ACC112 (cell line): Measurements from ENCODE around the gene MOB4.
"Not testable (repeated sequence)": the region's sequence is repeated elsewhere in the genome, so short reads cannot be mapped to it uniquely, and the experiment has no call there.

ENCODE experiments used
- H2AFZ ChIP-seq: fragments of 200-600 bp; sonication (generic); one replicate; pipeline ENCODE4 v1.6.0; 2017; ENCODE audit warnings: antibody characterized with exemption, low read length; ENCODE audit not compliant: unreplicated experiment
- H3K27ac ChIP-seq: fragments of 200-600 bp; sonication (generic); 2 replicates; pipeline ENCODE4 v1.5.1; 2014; ENCODE audit warnings: low read depth, mild to moderate bottlenecking, antibody characterized with exemption, low read length, moderate library complexity
- H3K27me3 ChIP-seq: fragments of 200-600 bp; sonication (generic); 2 replicates; pipeline ENCODE4 v1.6.1; 2014; ENCODE audit warnings: mild to moderate bottlenecking, antibody characterized with exemption, low read length, moderate library complexity, mixed read lengths; ENCODE audit not compliant: insufficient read depth
- H3K36me3 ChIP-seq: fragments of 200-600 bp; sonication (generic); 2 replicates; pipeline ENCODE4 v1.6.1; 2016; ENCODE audit warnings: mild to moderate bottlenecking, antibody characterized with exemption, low read length, moderate library complexity, mixed read lengths; ENCODE audit not compliant: insufficient read depth
- H3K4me1 ChIP-seq: fragments of 200-600 bp; sonication (generic); one replicate; pipeline ENCODE4 v1.6.1; 2016; ENCODE audit warnings: low read length, mixed read lengths; ENCODE audit not compliant: insufficient read depth, unreplicated experiment, control insufficient read depth
- H3K4me3 ChIP-seq: fragments of 200-600 bp; sonication (generic); 2 replicates; pipeline ENCODE4 v1.5.1; 2014; ENCODE audit warnings: mild to moderate bottlenecking, low read depth, low read length
- H3K79me2 ChIP-seq: fragments of 200-600 bp; sonication (generic); one replicate; pipeline ENCODE4 v1.6.0; 2016; ENCODE audit warnings: low read length; ENCODE audit not compliant: control insufficient read depth, unreplicated experiment, insufficient read depth

Gene MOB4

DNA sequence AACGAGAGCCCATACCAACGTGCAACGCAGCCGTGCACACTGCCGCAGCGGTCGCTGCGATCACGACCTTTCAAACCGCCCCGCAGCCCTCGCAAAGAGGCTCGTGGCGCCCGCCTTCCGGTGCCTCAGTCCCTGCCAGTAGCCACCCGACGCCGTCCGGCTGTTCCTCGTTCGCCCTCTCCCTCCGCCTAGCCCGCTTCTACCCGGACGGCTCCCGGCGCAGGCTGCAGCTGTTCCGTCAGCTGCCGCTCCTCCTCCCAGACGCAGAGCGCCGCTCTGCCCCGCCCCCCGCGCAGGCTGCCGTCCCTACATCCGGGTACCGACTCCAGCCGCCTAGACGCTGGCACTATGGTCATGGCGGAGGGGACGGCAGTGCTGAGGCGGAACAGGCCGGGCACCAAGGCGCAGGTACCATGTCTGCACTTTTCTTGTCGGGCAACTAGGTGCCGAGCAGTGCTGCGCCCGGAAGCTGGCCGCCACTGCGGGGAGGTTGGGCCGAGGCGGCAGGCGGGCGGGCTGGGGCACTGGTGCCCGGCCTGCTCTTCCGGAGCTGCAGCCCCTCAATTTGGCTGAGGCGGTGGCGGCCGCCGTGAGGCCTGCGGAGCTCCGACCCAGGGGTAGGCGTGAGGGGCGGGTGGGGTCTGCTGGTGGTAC lies at the start of gene MOB4:
Gene MOB4, plus strand, starts transcription at position 328 of the 654 bp plus-strand sequence. Its CDS starts 21 bp downstream, at position 349.
- Histone ChIP-seq H2AFZ (peak within 1 kb of the TSS; percentile 93), H3K36me3 (no peaks in the 10 kb centered on the region), H3K27me3 (no peaks in the 10 kb centered on the region), H3K27ac (peak within 1 kb of the TSS; percentile 50), H3K4me3 (peak within 1 kb of the TSS; percentile 79), H3K79me2 (peaks cover 59% of the 10 kb centered on the region), H3K4me1 (peaks cover 18% of the 10 kb centered on the region)

DNA sequence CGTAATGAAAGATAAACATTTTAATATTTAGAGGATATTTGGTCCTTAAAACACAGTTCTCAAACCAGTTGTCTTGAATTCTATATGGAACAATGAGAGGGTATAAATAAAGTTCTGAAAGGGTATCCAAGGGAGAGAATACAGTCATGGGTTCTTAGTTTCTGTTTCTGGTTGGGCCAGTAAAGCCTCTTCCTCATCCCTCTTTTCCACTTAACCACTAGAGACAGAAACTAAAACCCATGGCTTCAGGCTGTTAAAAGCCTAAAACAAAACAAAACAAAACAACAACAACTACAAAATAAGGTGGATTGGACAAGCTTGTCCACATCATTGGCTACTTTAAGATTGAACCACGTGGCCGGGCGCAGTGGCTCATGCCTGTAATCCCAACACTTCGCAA lies 43.7 kb upstream of the MOB4 start:
- no peak overlapping the region for H2AFZ ChIP-seq
- peaks cover 38% of the 10 kb centered on the region for H3K36me3 ChIP-seq
- peaks cover 2% of the 10 kb centered on the region for H3K79me2 ChIP-seq
- no peak overlapping the region for H3K27ac ChIP-seq
- no peak overlapping the region for H3K4me3 ChIP-seq
- no peaks in the 10 kb centered on the region for H3K27me3 ChIP-seq
- no peaks in the 10 kb centered on the region for H3K4me1 ChIP-seq

DNA sequence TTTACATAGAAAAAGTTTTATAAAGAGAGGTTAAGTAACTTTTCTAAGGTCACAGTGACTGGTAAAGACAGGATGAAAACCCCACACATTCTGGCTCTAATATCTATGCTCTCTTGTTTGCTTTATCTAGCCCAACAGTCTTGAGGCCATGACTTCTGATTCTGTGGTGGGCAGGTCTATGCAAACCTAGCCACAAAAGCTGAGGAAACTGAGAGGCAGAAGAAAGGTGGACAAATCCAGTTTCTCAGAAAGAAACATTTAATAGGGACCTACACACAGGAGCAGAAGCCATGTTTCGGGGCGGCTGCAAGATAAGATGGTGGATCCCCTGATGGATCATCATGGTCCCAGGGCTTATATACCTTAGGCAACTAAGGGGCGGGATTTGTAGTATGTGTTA lies 38.1 kb upstream of the MOB4 start:
- Histone ChIP-seq H3K36me3 (peaks cover 28% of the 10 kb centered on the region), H3K27me3 (no peaks in the 10 kb centered on the region), H3K4me3 (no peak overlapping the region), H3K79me2 (no peaks in the 10 kb centered on the region), H3K4me1 (no peaks in the 10 kb centered on the region), H3K27ac (no peak overlapping the region), H2AFZ (no peak overlapping the region)

DNA sequence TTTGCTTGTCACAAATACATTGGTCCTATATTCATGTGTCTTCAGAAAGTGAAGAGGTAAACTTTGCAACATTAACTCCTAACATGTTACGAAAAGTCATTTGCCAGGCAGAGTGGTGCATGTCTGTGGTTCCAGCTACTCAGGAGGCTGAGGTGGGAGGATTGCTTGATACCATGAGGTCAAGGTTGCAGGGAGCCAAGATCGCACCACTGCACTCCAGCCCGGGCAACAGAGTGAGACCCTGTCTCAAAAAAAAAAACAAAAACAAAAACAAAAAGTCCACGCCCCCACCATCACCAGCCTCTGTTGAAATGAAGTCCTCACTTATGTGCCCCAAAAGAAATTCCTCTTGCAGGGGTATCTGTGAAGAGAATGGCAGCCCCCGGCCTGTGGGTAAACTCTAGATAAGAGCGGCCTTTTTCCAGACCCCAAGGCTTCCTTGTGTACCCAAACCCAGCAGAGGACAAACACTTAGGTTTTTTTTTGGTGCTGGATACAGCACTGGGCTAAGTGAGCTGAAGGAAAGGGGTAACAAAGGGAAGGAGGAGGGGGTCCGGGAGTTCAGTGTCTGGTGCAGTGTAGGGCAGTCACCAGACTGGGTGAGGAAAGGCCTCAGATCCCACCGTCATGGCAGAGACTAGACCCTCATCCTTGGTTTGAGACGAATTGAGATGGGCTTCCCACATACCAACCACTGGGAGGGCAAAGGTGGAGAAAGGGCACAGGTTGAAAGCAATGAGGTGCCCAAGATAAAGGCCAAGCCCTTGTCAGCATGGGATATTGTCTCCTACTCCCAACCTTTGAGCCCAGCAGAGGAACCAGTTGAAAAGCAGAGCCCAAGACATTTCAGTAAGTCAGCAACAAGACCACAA lies 35.5 kb upstream of the MOB4 start:
- no peaks in the 10 kb centered on the region for H3K79me2 ChIP-seq
- no peak overlapping the region for H3K4me3 ChIP-seq
- H2AFZ ChIP-seq = no peak overlapping the region
- H3K27me3 ChIP-seq = no peaks in the 10 kb centered on the region
- no peak overlapping the region for H3K27ac ChIP-seq
- peaks cover 24% of the 10 kb centered on the region for H3K36me3 ChIP-seq
- no peaks in the 10 kb centered on the region for H3K4me1 ChIP-seq

DNA sequence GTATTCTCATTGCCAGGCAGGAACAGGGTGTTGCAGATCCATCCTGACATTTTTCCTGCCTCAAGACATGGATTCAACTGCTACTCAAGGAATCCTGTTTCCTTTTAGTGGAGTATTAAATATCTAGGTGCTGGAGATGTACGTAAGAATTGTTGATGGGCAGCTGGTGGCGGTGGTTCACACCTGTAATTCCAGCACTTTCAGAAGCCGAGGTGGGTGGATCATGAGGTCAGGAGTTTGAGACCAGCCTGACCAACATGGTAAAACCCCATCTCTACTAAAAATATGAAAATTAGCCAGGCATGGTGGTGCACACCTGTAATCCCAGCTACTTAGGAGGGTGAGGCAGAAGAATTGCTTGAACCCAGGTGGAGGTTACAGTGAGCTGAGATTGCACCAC lies 31.6 kb upstream of the MOB4 start:
- not testable (repeated sequence) for H3K4me3 ChIP-seq

DNA sequence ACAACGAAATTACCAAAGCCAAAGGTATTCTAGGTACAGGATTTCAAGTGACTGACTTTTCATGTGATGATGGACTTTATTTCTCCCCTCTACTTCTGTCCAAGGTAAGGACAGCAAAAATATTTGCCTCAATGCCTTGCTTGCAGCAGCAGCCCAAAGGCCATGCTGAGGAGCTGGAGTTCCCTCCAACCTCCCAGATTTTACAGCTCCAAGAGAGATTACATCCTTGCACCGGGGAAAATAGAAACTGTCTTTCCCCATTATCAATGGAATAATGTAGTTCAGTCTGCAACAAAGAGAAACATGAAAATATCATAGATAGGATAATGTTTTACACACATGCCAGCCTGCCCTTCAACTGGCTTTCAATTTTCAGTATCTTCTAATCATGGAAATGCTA lies 29.7 kb upstream of the MOB4 start:
- Histone ChIP-seq H3K79me2 (no peaks in the 10 kb centered on the region), H3K4me1 (no peaks in the 10 kb centered on the region), H3K4me3 (no peak overlapping the region), H3K27ac (no peak overlapping the region), H2AFZ (no peak overlapping the region), H3K27me3 (no peaks in the 10 kb centered on the region), H3K36me3 (peaks cover 62% of the 10 kb centered on the region)

More for the DNA sequence above, 31.6 kb upstream of the MOB4 start:
- not testable (repeated sequence) for H3K27ac ChIP-seq, H2AFZ ChIP-seq, H3K4me1 ChIP-seq, H3K79me2 ChIP-seq, H3K27me3 ChIP-seq
- H3K36me3 ChIP-seq = peaks cover 46% of the 10 kb centered on the region

DNA sequence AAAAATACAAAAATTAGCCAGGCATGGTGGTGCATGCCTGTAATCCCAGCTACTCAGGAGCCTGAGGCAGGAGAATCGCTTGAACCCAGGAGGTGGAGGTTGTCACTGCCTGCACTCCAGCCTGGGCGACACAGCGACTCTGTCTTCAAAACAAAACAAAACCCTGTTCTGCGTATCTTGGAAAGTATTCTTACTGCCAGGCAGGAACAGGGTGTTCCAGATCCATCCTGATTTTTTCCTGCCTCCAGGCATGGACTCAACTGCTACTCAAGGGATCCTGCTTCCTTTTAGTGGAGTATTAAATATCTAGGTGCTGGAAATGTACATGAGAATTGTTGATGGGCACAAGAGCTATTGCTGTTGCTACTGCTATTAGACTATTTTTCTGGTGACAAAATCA lies 28.5 kb upstream of the MOB4 start:
- H3K36me3 ChIP-seq = peaks cover 67% of the 10 kb centered on the region
- H3K79me2 ChIP-seq = peaks cover 2% of the 10 kb centered on the region
- no peak overlapping the region for H2AFZ ChIP-seq
- no peak overlapping the region for H3K4me3 ChIP-seq
- no peaks in the 10 kb centered on the region for H3K27me3 ChIP-seq
- H3K4me1 ChIP-seq = no peaks in the 10 kb centered on the region
- no peak overlapping the region for H3K27ac ChIP-seq

DNA sequence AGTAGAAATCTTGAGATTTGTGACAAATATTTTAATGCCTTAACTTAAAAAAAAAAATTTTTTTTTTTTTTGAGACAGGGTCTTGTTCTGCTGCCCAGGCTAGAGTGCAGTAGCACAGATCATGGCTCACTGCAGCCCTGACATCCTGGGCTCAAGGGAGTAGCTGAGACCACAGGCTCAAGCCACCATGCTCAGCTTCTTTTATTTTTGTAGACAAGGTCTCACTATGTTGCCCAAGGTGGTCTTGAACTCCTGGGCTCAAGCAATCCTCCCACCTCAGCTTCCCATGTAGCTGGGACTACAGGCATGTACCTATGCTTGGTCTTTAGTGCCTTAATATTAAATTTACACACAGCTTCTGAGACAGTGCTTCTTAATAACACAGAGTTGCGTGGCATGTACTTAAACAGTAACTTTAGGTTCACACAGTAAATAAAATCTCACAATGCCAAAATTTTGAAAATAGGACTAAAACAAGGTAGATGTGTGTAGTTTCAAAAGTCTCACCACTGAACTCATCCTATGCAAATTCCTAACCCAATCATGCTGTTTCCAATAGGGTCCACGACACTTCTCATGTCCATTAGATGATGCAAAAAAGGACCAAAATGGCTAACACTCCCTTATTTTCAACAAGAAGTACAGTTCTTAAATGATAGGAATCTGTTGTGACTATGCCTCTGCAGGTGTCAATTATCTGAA lies 20.3 kb upstream of the MOB4 start:
- Histone ChIP-seq H3K4me3 (peak overlapping the region; percentile 99), H3K27me3 (no peaks in the 10 kb centered on the region), H3K36me3 (peaks cover 66% of the 10 kb centered on the region), H3K4me1 (peaks cover 30% of the 10 kb centered on the region), H2AFZ (no peak overlapping the region), H3K27ac (no peak overlapping the region), H3K79me2 (peaks cover 67% of the 10 kb centered on the region)

DNA sequence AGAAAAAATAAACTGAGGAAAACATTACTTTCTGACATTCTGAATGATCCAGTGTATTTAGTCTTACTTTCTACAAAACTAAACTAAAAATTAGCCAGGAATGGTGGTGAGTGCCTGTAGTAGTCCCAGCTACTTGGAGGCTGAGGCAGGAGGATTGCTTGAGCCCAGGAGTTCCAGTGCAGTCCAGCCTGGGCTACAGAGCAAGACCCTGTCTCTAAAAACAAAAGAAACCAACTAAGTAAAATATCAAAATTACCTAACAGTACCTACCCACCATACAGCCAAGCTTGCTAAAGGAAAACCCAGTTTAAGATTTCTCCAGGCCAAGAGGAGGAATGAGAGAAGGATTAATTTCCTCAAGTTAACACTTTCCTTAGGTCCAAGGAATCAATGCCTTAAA lies 19.2 kb upstream of the MOB4 start:
- Histone ChIP-seq H3K27ac (no peak overlapping the region), H3K4me3 (peak overlapping the region; percentile 99), H3K79me2 (peaks cover 78% of the 10 kb centered on the region), H3K36me3 (peaks cover 59% of the 10 kb centered on the region), H3K4me1 (peaks cover 31% of the 10 kb centered on the region), H3K27me3 (no peaks in the 10 kb centered on the region), H2AFZ (no peak overlapping the region)

DNA sequence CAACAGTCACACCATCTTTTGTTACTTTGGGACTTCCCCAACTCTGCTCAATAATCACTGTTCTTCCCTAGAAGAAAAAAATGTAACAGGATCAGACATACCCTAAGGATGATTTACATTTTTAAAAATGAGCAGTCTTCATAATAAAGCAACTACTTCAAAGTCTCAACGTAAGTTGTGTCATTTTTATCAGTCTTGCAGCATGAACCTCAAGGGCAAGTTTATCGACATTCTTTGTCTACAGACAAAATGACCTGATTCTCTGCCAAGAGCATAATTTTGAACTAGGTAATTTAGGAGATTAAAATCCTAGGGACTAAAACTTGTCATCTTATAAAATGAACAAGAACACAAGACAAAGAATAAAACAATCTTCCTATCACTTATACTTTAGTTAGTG lies 18.5 kb upstream of the MOB4 start:
- Histone ChIP-seq H3K36me3 (peaks cover 58% of the 10 kb centered on the region), H3K4me3 (peak overlapping the region; percentile 99), H3K79me2 (peaks cover 82% of the 10 kb centered on the region), H2AFZ (no peak overlapping the region), H3K27ac (no peak overlapping the region), H3K27me3 (no peaks in the 10 kb centered on the region), H3K4me1 (peaks cover 37% of the 10 kb centered on the region)
